DMS53 treated with DMSO at 0.1 percent for 48 hours (cell line): Measurements from ENCODE around the gene ZSWIM3.

Source experiments
- DNase-seq: peaks from one replicate; lab custom pipeline; 2025; ENCODE audit not compliant: unreplicated experiment; lab: John Stamatoyannopoulos, UW

Gene ZSWIM3

GRCh38 chr20:45832619-45833018 is 24.8 kb upstream of the ZSWIM3 start:
- no peak for DNase-seq

- peak; percentile 47 for DNase-seq
These were observed 24.2 kb upstream of the ZSWIM3 start, which contains the start of gene SNX21 for GRCh38 chr20:45833030-45833882. Gene SNX21 (plus strand): TSS chr20:45833799. CDS start chr20:45833920, 121 bp downstream.

GRCh38 chr20:45833883-45834796 is 23.3 kb upstream of the ZSWIM3 start:
- peak; percentile 38 for DNase-seq

GRCh38 chr20:45834797-45835161 is 22.6 kb upstream of the ZSWIM3 start:
- DNase-seq, result no peak

GRCh38 chr20:45835329-45835765 is 22.1 kb upstream of the ZSWIM3 start:
- DNase-seq, result no peak

GRCh38 chr20:45835825-45836224 is 21.6 kb upstream of the ZSWIM3 start:
- no peak for DNase-seq

- DNase-seq, result no peak
These were observed 20.6 kb upstream of the ZSWIM3 start for GRCh38 chr20:45836841-45837240.

- no peak for DNase-seq
These were observed 16.7 kb upstream of the ZSWIM3 start for GRCh38 chr20:45840700-45841198.

- DNase-seq, result no peak
These were observed 15.8 kb upstream of the ZSWIM3 start for GRCh38 chr20:45841407-45842129.

- no peak for DNase-seq
These were observed 15.1 kb upstream of the ZSWIM3 start for GRCh38 chr20:45842169-45842812.

GRCh38 chr20:45843506-45843905 is 13.9 kb upstream of the ZSWIM3 start:
- no peak for DNase-seq

- no peak for DNase-seq
These were observed 12.0 kb upstream of the ZSWIM3 start for GRCh38 chr20:45845452-45845851.

GRCh38 chr20:45848421-45848820 is 9.0 kb upstream of the ZSWIM3 start:
- no peak for DNase-seq

- DNase-seq, result no peak
These were observed 8.3 kb upstream of the ZSWIM3 start for GRCh38 chr20:45848969-45849582.

- no peak for DNase-seq
These were observed 7.2 kb upstream of the ZSWIM3 start for GRCh38 chr20:45850238-45850637.

- no peak for DNase-seq
These were observed 6.5 kb upstream of the ZSWIM3 start for GRCh38 chr20:45850926-45851325.

GRCh38 chr20:45851501-45851900 is 5.9 kb upstream of the ZSWIM3 start:
- no peak for DNase-seq

- DNase-seq, result no peak
These were observed 5.1 kb upstream of the ZSWIM3 start for GRCh38 chr20:45852326-45852725.

- no peak for DNase-seq
These were observed 3.9 kb upstream of the ZSWIM3 start for GRCh38 chr20:45853484-45853883.

GRCh38 chr20:45857882-45858216 is 435 bp downstream of the ZSWIM3 start:
- DNase-seq, result peak; percentile 58
